GM18951 (cell line): ENCODE data around the gene MB21D2.
"Not testable (repeated sequence)": the region's sequence is repeated elsewhere in the genome, so short reads cannot be mapped to it uniquely, and the experiment has no call there.

Source experiments
- POLR2A ChIP-seq: IDR thresholded peaks from 4 replicates; pipeline ENCODE4 v1.6.1; 2011; ENCODE audit warnings: mild to moderate bottlenecking; ENCODE audit not compliant: insufficient read length, insufficient read depth; ENCODE audit errors: extremely low read depth
- in situ Hi-C: fragments of 300-500 bp; cut with MboI; formaldehyde crosslinking; loops from one replicate; pipeline ENCODE4 v1.12.0; 2022; ENCODE audit warnings: low sequenced_read_pairs, mixed read lengths, inconsistent platforms; ENCODE audit not compliant: unreplicated experiment

Gene MB21D2

DNA sequence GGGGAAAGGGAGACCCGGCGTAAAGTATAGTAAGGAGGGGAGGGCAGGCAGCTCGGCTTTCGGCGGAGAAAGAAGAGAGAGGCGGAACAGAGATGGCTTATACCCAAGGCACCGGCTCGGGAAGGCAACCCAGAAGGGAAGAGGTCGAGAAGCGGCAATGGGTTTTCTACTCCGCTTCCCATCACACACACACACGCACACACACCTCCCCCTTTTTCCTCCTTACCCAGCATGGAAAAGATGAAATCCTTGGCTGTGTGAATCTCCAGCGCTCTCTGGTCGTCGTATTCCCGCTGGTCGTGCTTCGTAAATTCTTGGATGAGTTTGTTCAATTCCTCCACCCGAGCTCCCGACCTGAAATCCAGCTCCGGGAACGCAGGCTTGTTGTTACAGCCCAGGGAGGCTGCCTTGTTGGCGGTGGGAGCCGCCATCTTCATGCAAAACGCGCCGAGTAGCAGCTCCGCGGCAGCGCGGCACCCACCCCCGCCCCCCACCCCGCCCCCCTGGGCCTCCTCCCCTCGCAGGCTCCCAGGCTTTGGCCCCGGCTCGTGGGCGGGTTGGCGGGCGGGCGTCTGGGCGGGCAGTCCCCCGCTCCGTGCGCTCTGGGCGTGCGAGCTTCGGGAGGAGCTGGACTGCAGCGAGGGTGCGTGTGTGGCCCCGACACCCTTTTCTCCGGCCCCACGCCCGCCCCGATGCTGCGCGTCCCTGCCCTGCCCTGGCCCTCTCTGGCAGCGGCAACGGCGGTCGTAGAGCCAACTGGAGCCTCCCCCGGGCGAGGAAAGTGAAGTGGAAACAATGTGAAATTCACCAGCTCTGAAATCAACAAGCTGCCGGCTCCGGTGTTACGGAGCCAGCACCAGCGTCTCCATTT is at the start of gene MB21D2:
MB21D2 (minus strand) TSS at position 453 of the 871 bp plus-strand sequence; CDS start at position 437, 16 bp downstream.
- peak; percentile 67 for TF ChIP-seq POLR2A
- in situ Hi-C loops = no loop called here

GRCh38 chr3:192964959-192965719 is 47.5 kb upstream of the MB21D2 start:
- in situ Hi-C loops = not testable (repeated sequence)

GRCh38 chr3:192959773-192960172 is 42.1 kb upstream of the MB21D2 start:
- TF ChIP-seq POLR2A = no peak
- in situ Hi-C loops = no loop called here

GRCh38 chr3:192958219-192958872 is 40.7 kb upstream of the MB21D2 start:
- in situ Hi-C loops = no loop called here
- TF ChIP-seq POLR2A = no peak

GRCh38 chr3:192957441-192958021 is 39.9 kb upstream of the MB21D2 start:
- in situ Hi-C loops = no loop called here
- TF ChIP-seq POLR2A = no peak

GRCh38 chr3:192953926-192954325 is 36.3 kb upstream of the MB21D2 start:
- in situ Hi-C loops = no loop called here
- no peak for TF ChIP-seq POLR2A

DNA sequence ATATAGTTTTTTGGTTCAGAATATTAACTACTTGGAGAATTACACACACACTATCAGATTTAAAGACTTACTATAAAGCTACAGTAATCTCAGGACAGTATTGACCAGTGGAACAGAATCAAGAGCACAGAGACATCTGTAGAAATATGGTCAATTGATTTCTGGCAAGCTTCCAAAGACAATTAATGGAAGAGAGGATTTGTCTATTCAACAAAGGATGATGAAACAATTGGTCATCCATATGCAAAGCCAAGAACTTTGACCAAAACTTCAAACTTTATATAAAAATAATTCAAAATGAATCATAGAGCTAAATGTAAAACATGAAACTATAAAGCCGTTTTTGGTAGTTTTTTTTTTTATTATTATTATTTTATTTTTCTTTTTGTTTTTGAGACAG is 29.8 kb upstream of the MB21D2 start:
- in situ Hi-C loops = no loop called here
- no peak for TF ChIP-seq POLR2A

DNA sequence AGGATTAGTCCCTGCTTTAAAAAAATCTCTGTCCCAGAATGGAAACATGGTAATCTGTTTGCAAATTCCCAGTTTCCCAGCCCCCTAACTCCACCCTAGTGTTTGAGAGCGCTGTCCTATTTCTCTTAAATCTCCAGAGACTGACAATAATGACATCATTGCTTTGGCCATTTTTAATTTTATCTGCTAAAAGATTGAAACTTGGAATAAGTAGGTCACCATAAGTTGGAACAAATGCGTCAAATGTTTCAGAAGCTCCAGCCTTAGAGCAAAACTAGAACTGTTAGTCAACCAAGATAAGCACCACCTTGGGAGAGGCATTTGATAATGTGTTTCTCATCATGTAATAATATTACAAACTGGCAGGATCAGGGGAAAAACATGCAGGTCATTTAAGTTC is 25.7 kb upstream of the MB21D2 start:
- in situ Hi-C loops = no loop called here

DNA sequence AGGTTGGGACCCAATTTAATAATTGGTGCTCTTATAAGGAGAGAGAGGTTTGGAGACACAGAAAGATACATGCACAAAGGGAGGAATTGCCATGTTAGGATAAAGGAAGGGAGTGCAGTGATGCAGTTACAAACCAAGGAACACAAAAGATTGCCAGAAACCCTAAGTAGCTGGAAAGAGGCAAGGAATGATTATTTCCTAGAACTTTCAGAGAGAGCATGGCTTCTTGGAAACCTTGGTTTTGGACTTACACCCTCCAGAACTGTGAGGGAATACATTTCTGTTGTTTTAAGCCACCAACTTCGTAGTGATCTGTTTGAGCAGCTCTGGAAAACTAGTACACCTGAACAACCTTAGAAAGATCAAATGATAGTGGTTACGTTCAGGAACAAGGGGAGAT is 25.0 kb upstream of the MB21D2 start:
- in situ Hi-C loops = no loop called here
- no peak for TF ChIP-seq POLR2A

More for the DNA sequence above, 25.7 kb upstream of the MB21D2 start:
- TF ChIP-seq POLR2A = no peak

- TF ChIP-seq POLR2A = no peak
- in situ Hi-C loops = no loop called here
Measured at GRCh38 chr3:192940129-192940528, 22.5 kb upstream of the MB21D2 start.

DNA sequence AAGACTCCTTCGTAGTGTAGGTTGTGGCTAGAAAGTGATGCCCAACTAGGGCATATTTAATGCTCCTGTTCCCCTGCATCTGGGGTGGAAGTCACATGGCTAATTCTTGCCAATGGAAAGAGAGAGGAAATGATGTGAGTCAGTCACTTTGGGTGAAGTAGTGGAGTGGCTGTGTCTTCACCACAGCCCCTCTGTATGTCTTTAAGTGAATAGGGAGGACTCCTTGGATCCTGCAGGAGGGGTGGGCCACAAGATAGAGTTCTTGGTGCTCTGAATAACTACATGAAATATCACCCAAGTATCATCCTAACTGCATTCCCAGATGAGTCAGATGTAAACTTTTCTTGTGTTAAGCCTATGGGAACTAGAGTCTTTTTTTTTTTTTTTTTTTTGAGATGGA is 17.8 kb upstream of the MB21D2 start:
- no peak for TF ChIP-seq POLR2A
- in situ Hi-C loops = no loop called here

GRCh38 chr3:192933779-192934460 is 16.3 kb upstream of the MB21D2 start:
- no peak for TF ChIP-seq POLR2A
- in situ Hi-C loops = no loop called here
